GM12878 (cell line): Measurements from ENCODE around the gene PRRC1. TPM values are rescaled to one million over a fixed set of nuclear protein-coding genes. Genes with fewer than 3 reads are reported as not detected.
A peak's percentile ranks its signal among the peaks of the same experiment; 100 is the strongest.

ENCODE experiments used
- ATAC-seq: fragments of 200-7000 bp; cut with Tn5 transposase; 3 replicates; pipeline ENCODE4 v1.9.1; 2020; ENCODE audit warnings: mild to moderate bottlenecking, moderate library complexity
- BruUV-seq: library from RNA; stranded (reverse); fragments of 400-500 nt; replicated peaks from 2 replicates; lab custom pipeline; 2021; lab: Mats Ljungman, UMichigan
- CTCF ChIA-PET: fragments of 300-600 bp; sonication (Branson Sonifier 250); formaldehyde crosslinking; extraction: SDS; loops from one replicate; lab custom pipeline; 2021; ENCODE audit warnings: inconsistent platforms; lab: Yijun Ruan, JAX
- POLR2A ChIA-PET: fragments of 350-600 bp; formaldehyde crosslinking; extraction: SDS; loops from one replicate; lab custom pipeline; 2021; ENCODE audit warnings: inconsistent platforms; lab: Charles Lee
- RAD21 ChIA-PET: fragments of 300-600 bp; sonication (Branson Sonifier 250); formaldehyde crosslinking; loops from one replicate; lab custom pipeline; 2023; ENCODE audit warnings: antibody characterized with exemption; ENCODE audit not compliant: unreplicated experiment; lab: Charles Lee
- SMC1A ChIA-PET: fragments of 300-600 bp; sonication (Branson Sonifier 250); formaldehyde crosslinking; loops from one replicate; lab custom pipeline; 2023; ENCODE audit not compliant: unreplicated experiment, uncharacterized antibody; lab: Charles Lee
- DNase-seq: peaks from one replicate; pipeline ENCODE4 v3.0.0-alpha.2; 2011; ENCODE audit warnings: low read depth, low spot score
- FAIRE-seq: peaks from 3 replicates; lab custom pipeline; 2011; peaks lifted over from hg19 to GRCh38; lab: Jason Lieb, UNC
- H2AFZ ChIP-seq: 2 replicates; pipeline ENCODE4 v1.6.0; 2011; ENCODE audit warnings: low read depth, low read length, control low read depth; ENCODE audit not compliant: control insufficient read depth
- H3K27ac ChIP-seq: 2 replicates; pipeline ENCODE4 v1.5.1; 2011; ENCODE audit warnings: control low read depth; ENCODE audit not compliant: control insufficient read depth, insufficient read depth
- H3K27me3 ChIP-seq, 2 experiments: replicated peaks in 1 of 2; 2 replicates each; pipeline versions ENCODE4 v1.6.0 to v1.6.1; 2011; ENCODE audit warnings: low read length in 1 of 2; ENCODE audit not compliant: control insufficient read depth in 2 of 2, insufficient read depth in 2 of 2
- H3K36me3 ChIP-seq, 2 experiments: 2 replicates each; pipeline ENCODE4 v1.5.1; 2011; ENCODE audit warnings: low read length in 1 of 2; ENCODE audit not compliant: control insufficient read depth in 2 of 2, insufficient read depth in 2 of 2
- H3K4me1 ChIP-seq: 2 replicates; pipeline ENCODE4 v1.6.1; 2011; ENCODE audit warnings: mild to moderate bottlenecking, low read length, moderate library complexity, mixed read lengths; ENCODE audit not compliant: control insufficient read depth, insufficient read depth
- H3K4me2 ChIP-seq: 2 replicates; pipeline ENCODE4 v1.6.0; 2011; ENCODE audit warnings: control low read depth; ENCODE audit not compliant: control insufficient read depth, insufficient read depth
- H3K4me3 ChIP-seq: fragments of 200-600 bp; sonication (generic); 2 replicates; pipeline ENCODE4 v1.5.1; 2016
- H3K79me2 ChIP-seq: 2 replicates; pipeline ENCODE4 v1.6.0; 2011; ENCODE audit warnings: low read length; ENCODE audit not compliant: control insufficient read depth, insufficient read depth
- H3K9ac ChIP-seq: 2 replicates; pipeline ENCODE4 v1.8.0; 2011; ENCODE audit warnings: low read length, control low read depth, mixed read lengths; ENCODE audit not compliant: control insufficient read depth, insufficient read depth
- H3K9me3 ChIP-seq: replicated peaks from 3 replicates; pipeline ENCODE4 v1.5.1; 2011; ENCODE audit warnings: mild to moderate bottlenecking, low read length; ENCODE audit not compliant: control insufficient read depth, insufficient read depth
- H4K20me1 ChIP-seq: 2 replicates; pipeline ENCODE4 v1.6.0; 2011; ENCODE audit not compliant: control insufficient read depth, insufficient read depth
- ATF7 ChIP-seq: fragments of 450-650 bp; IDR thresholded peaks from 2 replicates; pipeline ENCODE4 v1.6.1; 2016; ENCODE audit warnings: low read depth, mild to moderate bottlenecking
- CTCF ChIP-seq, 3 experiments: IDR thresholded peaks in 2 of 3; conservative IDR thresholded peaks in 1 of 3; 2 replicates each; pipeline ENCODE4 v1.5.1; 2011; ENCODE audit warnings: low read depth in 3 of 3, low read length in 3 of 3, mild to moderate bottlenecking in 3 of 3, control low read depth in 2 of 3, moderate library complexity in 2 of 3, inconsistent platforms in 1 of 3, mixed read lengths in 1 of 3; ENCODE audit not compliant: control insufficient read depth in 2 of 3, insufficient read depth in 1 of 3; ENCODE audit errors: extremely low read depth in 1 of 3
- IKZF2 ChIP-seq, 2 experiments: fragments of 450-650 bp; IDR thresholded peaks; 2 replicates each; pipeline ENCODE4 v1.6.1; 2017; ENCODE audit warnings: mild to moderate bottlenecking in 2 of 2, moderate library complexity in 2 of 2
- RAD21 ChIP-seq: IDR thresholded peaks from 2 replicates; pipeline ENCODE4 v1.6.1; 2011; ENCODE audit warnings: mild to moderate bottlenecking, low read depth, low read length, moderate library complexity; ENCODE audit not compliant: insufficient read depth
- SMAD5 ChIP-seq: IDR thresholded peaks from 2 replicates; pipeline ENCODE4 v1.6.1; 2016; ENCODE audit warnings: antibody characterized with exemption, low read depth
- ZNF24 ChIP-seq: fragments of 450-650 bp; IDR thresholded peaks from 2 replicates; pipeline ENCODE4 v1.6.1; 2017; ENCODE audit warnings: antibody characterized with exemption, mild to moderate bottlenecking
- WGBS: methylation state at CpG from one replicate; pipeline ENCODE4 v1.1.6; 2016; ENCODE audit warnings: low lambda C conversion rate; ENCODE audit not compliant: insufficient replicate concordance, insufficient coverage; ENCODE audit errors: missing lambda C conversion rate; 5-methylcytosine and 5-hydroxymethylcytosine counted together
- in situ Hi-C: fragments of 300-500 bp; cut with MboI; formaldehyde crosslinking; loops from 9 replicates; pipeline ENCODE4 v1.14.3; 2018; ENCODE audit warnings: mixed read lengths
- intact Hi-C: fragments of 100-400 bp; cut with micrococcal nuclease; formaldehyde crosslinking; loops from one replicate; pipeline ENCODE4 v1.14.2; 2022; ENCODE audit not compliant: unreplicated experiment
- polyA plus RNA-seq, 11 experiments: library from polyadenylated mRNA; depleted of rRNA in 4 of 11; unstranded in 6 of 11; stranded (reverse) in 5 of 11; fragments of >200 nt; fragmentation: Nextera tagmentation in 4 of 11; fragmentation: Illumina TruSeq in 1 of 11; extraction: Ambion mirVana in 4 of 11; extraction: Trizol in 1 of 11; gene quantifications; 1 replicate in 1 of 11; 2 replicates in 10 of 11; pipeline versions ENCODE4 v1.2.1 to v1.2.3, GENCODE V29; 2011 to 2016; ENCODE audit warnings: inconsistent platforms in 2 of 11, missing spikeins in 2 of 11, low read depth in 1 of 11
- total RNA-seq, 4 experiments: library from RNA; depleted of rRNA in 3 of 4; stranded (reverse); fragments of >200 nt in 3 of 4; fragmentation: Illumina TruSeq in 1 of 4; extraction: Trizol in 1 of 4; gene quantifications; 2 replicates each; pipeline versions ENCODE4 v1.2.1 to v1.2.3, GENCODE V29; 2013 to 2021

PRRC1 gene
- total and polyA plus RNA-seq, 10 of the 15 experiments (the other 5 are each of a cell fraction or from before 2014, with no cell fraction given), result 19.0 to 54.5 (median 31.0) TPM

GRCh38 chr5:127572930-127573329 lies 55.5 kb downstream of the PRRC1 start:
- no peak for DNase-seq
- no peak overlapping the region; the same call in 1 of the 2 replicates for H2AFZ ChIP-seq
- ChIA-PET RAD21 (interaction anchor here (0.9 to 8.5 kb wide), 8 partner anchors 9 to 305 kb away, joined by 3 to 249 read pairs (median 4); no protein-coding TSS in a partner anchor), CTCF (interaction anchor here (0.6 to 5.2 kb wide), 17 partner anchors 10 to 334 kb away, joined by 3 to 104 read pairs (median 4); no protein-coding TSS in a partner anchor), POLR2A (interaction anchor here (5.1 kb wide), 1 partner anchor 13 kb away, joined by 65 read pairs; no protein-coding TSS in a partner anchor), SMC1A (interaction anchor here (0.7 to 9.0 kb wide), 15 partner anchors 9 to 509 kb away, joined by 3 to 177 read pairs (median 5); no protein-coding TSS in a partner anchor)
- H3K9ac ChIP-seq, result no peak overlapping the region
- no peak overlapping the region for H3K4me3 ChIP-seq
- no peak overlapping the region for H3K27ac ChIP-seq
- H3K27me3 ChIP-seq, result no peaks in the 10 kb centered on the region
- in situ Hi-C loops, result loop anchor here (25.0 kb wide), 1 partner anchor 1539 kb away; no protein-coding TSS in a partner anchor
- no peak overlapping the region for H3K4me2 ChIP-seq
- peaks cover 4% of the 10 kb centered on the region; the same call in 2 of the 3 replicates for H3K9me3 ChIP-seq
- peaks cover 18% of the 10 kb centered on the region for H3K4me1 ChIP-seq
- BruUV-seq, result no TSS peak
- TF ChIP-seq CTCF (IDR thresholded peaks at IDR 0.05 in 2 of 3, conservative IDR thresholded peaks at IDR 0.05 in 1 of 3; ENCODE audit: control insufficient read depth in 2 of 3, extremely low read depth in 1 of 3, insufficient read depth in 1 of 3, low read depth in 3 of 3, low read length in 3 of 3) (peak; percentile 7 to 33 (median 17); a peak in 2 of 6 replicates), ATF7 (peak; percentile 38; the same call in 1 of the 2 replicates), IKZF2 (IDR thresholded peaks at IDR 0.05) (no peak), ZNF24 (no peak), SMAD5 (no peak), RAD21 (peak; percentile 32; the same call in 1 of the 2 replicates)
- FAIRE-seq, result no peak
- H3K36me3 ChIP-seq, result no peaks in the 10 kb centered on the region
- no peaks in the 10 kb centered on the region for H4K20me1 ChIP-seq
- ATAC-seq, result peak; percentile 62
- intact Hi-C loops, result no loop called here
- no peaks in the 10 kb centered on the region for H3K79me2 ChIP-seq
- 35% methylated on average over 2 of the region's 2 CpGs for WGBS
